ENCODE results near the gene ZNF506.
"Not testable (repeated sequence)": the region's sequence is repeated elsewhere in the genome, so short reads cannot be mapped to it uniquely, and the experiment has no call there.

ZNF506 gene

DNA sequence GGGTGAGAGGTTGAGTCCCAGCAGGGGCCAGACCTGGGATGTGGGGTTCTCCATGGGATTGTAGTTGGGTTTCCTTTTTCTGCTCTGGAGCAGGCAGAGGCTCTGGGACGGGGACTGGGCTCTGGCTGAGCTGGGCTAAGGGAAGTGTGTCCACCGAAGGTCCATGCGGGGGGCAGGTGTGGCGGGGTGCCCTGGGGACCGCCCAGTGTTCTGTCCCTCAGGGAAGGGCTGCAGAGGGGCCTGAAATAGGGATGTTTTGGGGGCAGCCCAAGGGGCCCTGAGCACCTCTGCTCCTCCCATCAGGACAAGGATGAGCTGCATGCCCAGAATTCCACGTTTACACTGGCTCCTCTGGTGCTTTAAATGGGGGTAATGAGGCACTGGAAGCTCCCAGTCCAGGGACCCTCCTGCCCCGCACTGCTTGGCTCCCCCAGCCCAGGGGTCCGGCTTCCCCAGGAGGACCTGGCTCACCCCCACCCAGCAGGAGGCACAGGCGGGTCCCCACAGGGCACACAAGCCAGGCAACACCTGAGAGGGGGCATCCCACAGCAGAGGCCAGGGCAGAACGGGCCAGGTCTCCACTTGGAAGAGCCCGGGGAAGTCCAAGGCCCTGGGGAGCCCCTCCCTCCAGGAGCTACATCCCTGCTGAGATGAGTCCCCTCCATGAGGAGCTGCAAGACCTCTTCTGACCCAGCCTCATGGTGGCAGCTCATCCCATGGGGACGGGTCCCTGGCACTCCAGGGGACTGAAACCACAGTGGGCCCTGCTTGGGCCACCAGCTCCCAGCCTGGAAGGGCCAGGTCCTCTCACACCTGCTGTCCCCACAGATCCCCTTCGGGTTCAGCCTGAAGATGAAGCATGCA lies 74.0 kb downstream of the ZNF506 start:
- intact Hi-C loops (cut with DNase I) = no loop called here
- DNase-seq = no peak

DNA sequence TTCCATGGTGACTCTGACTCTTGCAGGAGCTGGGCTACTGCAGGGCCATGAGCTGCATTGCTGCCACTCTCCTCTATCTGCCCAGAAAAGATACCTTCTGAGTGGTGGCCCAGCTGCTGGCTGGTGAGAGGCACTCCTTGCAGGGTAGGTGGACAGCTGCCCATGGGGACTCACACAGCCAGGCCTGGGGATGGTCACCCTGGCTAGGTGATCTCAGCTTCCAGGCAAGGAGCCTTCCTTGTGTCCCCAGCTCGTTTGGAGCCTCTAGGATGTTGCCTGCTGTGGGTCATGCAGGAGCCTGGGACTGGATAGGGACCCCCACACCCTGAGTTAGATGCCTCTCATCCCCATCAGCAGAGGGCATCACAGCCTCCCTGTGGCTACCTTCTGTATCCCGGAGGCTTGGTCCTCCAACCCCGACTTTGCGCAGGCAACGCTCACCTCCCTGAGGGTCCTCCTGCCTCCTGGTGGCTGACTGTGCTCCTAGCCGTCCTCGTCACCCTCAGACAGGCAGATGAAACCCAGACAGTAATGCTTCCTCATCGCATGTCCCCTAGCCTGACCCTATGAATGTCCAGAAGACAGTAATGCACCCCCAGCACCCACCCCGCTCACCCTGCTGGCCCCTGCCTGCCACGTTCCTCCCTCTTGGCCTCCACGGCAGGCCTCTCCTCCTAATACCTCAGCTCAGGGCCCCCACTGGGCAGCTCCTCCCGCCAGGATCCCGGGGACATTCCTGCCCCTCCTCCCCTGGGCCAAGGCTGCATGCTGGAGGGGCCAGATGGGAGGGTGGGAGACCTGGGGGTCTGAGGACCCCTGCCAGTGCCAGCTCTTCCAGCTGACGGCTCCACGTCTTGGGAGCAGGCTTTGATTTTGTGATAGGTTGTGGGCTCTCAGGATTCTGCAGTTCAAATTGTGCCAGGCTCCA lies 75.0 kb downstream of the ZNF506 start:
- intact Hi-C loops (cut with DNase I) = no loop called here

DNA sequence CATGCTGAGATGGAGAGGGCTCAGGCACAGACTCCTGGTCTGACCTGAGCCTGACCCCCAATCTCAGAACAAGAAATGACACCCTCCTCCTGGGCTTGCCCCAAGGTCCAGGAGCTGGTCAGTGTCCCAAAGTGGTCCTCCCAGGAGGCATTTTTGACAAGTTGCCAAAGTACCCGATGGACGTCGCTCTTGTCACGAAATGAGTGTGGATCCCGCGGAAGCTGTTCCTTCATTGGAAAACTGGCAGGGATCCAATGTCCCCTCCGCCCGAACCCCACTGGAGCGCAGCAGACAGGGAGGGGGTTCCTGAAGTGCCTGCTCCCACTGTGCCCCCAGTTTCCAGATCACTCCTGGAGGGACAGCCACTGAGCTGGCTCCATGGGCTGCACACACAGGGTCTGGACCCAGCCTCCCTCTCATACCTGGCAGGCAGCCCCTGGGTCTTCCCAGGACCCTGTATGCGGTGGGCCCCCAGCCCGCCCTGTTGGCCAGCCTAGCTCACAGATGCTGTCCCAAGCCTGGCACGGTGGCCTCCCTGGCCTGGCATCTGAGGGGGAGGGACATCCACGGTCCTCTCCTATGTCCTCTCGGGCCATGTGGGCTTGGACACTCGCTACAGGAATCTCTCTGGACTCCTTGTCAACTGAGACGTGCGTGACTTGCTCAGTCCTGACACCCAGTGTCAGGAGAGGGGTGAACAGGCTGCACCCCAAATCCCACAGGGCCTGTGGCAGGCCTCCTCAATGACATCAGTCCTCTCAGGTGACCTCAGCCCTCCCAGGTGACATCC lies 75.9 kb downstream of the ZNF506 start:
- peak in 2 of 10 donors; percentile 63 to 71 for DNase-seq
- intact Hi-C loops (cut with DNase I) = no loop called here

More for the DNA sequence above, 75.0 kb downstream of the ZNF506 start:
- peak in 2 of 10 donors; percentile 70 for DNase-seq

DNA sequence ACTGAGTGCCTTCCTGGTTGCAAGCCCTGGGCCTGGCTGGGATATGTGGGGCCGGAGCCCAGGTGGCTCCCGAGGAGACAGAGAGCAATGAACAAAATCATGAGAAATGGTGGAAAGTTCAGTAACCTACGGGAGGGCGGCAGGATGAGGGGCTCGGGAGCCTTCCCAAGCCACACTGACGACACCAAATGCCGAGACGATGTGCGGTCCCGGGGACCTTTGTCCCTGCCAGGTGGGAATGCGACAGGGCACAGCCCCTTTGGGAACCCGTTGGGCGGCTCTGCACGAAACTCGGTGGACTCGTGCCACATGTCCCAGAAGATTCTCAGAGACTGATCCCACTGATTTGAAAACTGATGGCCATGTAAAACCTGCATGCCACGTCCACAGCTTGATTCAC lies 76.9 kb downstream of the ZNF506 start:
- intact Hi-C loops (cut with DNase I) = no loop called here

DNA sequence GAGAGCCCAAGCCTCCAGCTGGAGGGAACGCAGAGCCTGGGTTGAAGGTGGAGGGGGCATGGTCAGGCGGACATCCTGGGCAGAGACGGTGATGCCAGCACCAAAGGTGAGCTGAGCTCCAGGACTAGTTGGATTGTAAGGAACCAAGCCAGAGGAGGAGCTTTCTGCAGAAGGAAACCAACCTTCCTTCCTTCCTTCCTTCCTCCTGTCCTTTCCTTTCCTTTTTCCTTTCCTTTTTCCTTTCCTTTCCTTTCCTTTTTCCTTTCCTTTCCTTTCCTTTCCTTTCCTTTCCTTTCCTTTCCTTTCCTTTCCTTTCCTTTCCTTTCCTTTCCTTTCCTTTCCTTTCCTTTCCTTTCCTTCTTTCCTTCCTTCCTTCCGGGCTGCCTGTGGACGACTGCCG lies 77.6 kb downstream of the ZNF506 start:
- DNase-seq; intact Hi-C loops (cut with DNase I): not testable (repeated sequence)

More for the DNA sequence above, 76.9 kb downstream of the ZNF506 start:
- peak in 2 of 10 donors; percentile 52 to 72 for DNase-seq

DNA sequence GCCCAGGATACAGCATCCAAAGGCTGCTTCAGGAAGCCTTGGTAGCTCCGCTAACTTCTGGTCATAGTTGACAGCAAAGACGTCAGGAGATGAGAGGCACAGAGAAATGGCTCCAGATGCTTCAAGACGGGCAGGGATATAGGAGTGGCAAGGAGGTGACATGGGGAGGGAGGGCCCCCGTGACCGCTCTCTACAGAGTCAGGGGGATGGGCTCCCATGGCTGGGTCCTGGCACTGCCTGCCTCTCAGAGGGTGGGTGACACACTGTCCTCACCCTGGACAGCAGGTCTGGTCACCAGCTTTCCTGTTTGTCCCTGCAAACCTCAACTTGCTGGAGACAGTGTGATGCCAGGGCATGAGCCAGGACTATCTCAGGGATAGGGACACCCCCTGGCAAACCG lies 78.4 kb downstream of the ZNF506 start:
- DNase-seq = peak in 1 of 10 donors; percentile 49
- intact Hi-C loops (cut with DNase I) = no loop called here

DNA sequence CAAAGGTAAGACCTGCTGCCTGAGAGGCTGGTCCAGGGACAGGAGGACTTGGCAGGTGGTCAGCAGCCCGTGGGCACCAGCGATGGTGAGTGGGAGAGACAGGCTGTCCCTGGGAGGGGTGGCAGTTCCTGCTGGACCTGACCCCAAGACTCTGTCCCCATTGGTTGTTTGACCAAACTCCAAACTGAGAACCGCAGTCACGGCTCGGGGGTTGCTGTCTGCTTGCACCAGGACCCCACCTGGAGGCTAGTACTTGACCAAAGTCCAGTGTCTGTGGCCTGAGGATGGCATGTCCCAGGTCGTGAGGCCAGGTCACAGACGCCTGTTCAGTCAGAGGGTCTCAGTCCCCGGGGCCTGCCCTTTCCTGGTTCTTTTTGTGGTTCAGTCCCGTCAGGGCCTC lies 78.8 kb downstream of the ZNF506 start:
- intact Hi-C loops (cut with DNase I) = no loop called here
- DNase-seq = peak in 2 of 10 donors; percentile 66 to 70
